PC-3 (cell line): ENCODE data around the gene METTL1.

ENCODE experiments used
- CTCF ChIP-seq: fragments of 300-600 bp; sonication (generic); conservative IDR thresholded peaks from 2 replicates; pipeline ENCODE4 v1.5.1; 2017; ENCODE audit warnings: antibody characterized with exemption, low read depth, mild to moderate bottlenecking, low read length
- EZH2 ChIP-seq: fragments of 300-600 bp; sonication (generic); IDR thresholded peaks from one replicate; pipeline ENCODE4 v1.6.1; 2017; ENCODE audit warnings: antibody characterized with exemption, mild to moderate bottlenecking, low read length; ENCODE audit not compliant: unreplicated experiment

GRCh38 chr12:57781801-57782200 lies 9.9 kb upstream of the METTL1 start:
- TF ChIP-seq EZH2 (no peak), CTCF (no peak)
